ENCODE measurements around the gene RAF1.

RAF1 gene

GRCh38 chr3:12591456-12591855 is 72.5 kb downstream of the RAF1 start:
- DNase-seq (ENCODE audit: low spot score): no peak

- DNase-seq (ENCODE audit: low spot score): no peak
Measured at GRCh38 chr3:12590096-12590495, 73.8 kb downstream of the RAF1 start.

- DNase-seq (ENCODE audit: low spot score): no peak
Measured at GRCh38 chr3:12588039-12589009, 75.6 kb downstream of the RAF1 start.

- no peak for DNase-seq (ENCODE audit: low spot score)
Measured at GRCh38 chr3:12586403-12586802, 77.5 kb downstream of the RAF1 start.

GRCh38 chr3:12585970-12586369 is 77.9 kb downstream of the RAF1 start:
- DNase-seq (ENCODE audit: low spot score): no peak

GRCh38 chr3:12585181-12585580 is 78.7 kb downstream of the RAF1 start:
- no peak for DNase-seq (ENCODE audit: low spot score)

- DNase-seq (ENCODE audit: low spot score): no peak
Measured at GRCh38 chr3:12584083-12584482, 79.8 kb downstream of the RAF1 start.

- no peak for DNase-seq (ENCODE audit: low spot score)
Measured at GRCh38 chr3:12583280-12583679, 80.6 kb downstream of the RAF1 start.

GRCh38 chr3:12582730-12583129 is 81.2 kb downstream of the RAF1 start:
- DNase-seq (ENCODE audit: low spot score): no peak

- DNase-seq (ENCODE audit: low spot score): no peak
Measured at GRCh38 chr3:12579905-12580304, 84.0 kb downstream of the RAF1 start.

GRCh38 chr3:12579456-12579855 is 84.5 kb downstream of the RAF1 start:
- DNase-seq (ENCODE audit: low spot score): no peak

GRCh38 chr3:12578742-12579141 is 85.2 kb downstream of the RAF1 start:
- DNase-seq (ENCODE audit: low spot score): no peak

GRCh38 chr3:12577379-12577778 is 86.5 kb downstream of the RAF1 start:
- no peak for DNase-seq (ENCODE audit: low spot score)

- no peak for DNase-seq (ENCODE audit: low spot score)
Measured at GRCh38 chr3:12574661-12575060, 89.3 kb downstream of the RAF1 start.

- no peak for DNase-seq (ENCODE audit: low spot score)
Measured at GRCh38 chr3:12574131-12574530, 89.8 kb downstream of the RAF1 start.

- no peak for DNase-seq (ENCODE audit: low spot score)
Measured at GRCh38 chr3:12571986-12572385, 91.9 kb downstream of the RAF1 start.

GRCh38 chr3:12569836-12570235 is 94.1 kb downstream of the RAF1 start:
- no peak for DNase-seq (ENCODE audit: low spot score)

GRCh38 chr3:12568747-12569146 is 95.2 kb downstream of the RAF1 start:
- DNase-seq (ENCODE audit: low spot score): no peak

- DNase-seq (ENCODE audit: low spot score): no peak
Measured at GRCh38 chr3:12566976-12567375, 96.9 kb downstream of the RAF1 start.

- DNase-seq (ENCODE audit: low spot score): no peak
Measured at GRCh38 chr3:12562451-12562850, 101.5 kb downstream of the RAF1 start.

- DNase-seq (ENCODE audit: low spot score): no peak
Measured at GRCh38 chr3:12561397-12561796, 102.5 kb downstream of the RAF1 start.

GRCh38 chr3:12560505-12561190 is 103.3 kb downstream of the RAF1 start:
- no peak for DNase-seq (ENCODE audit: low spot score)

- DNase-seq (ENCODE audit: low spot score): no peak
Measured at GRCh38 chr3:12559520-12559919, 104.4 kb downstream of the RAF1 start.
